K562 (cell line): Measurements from ENCODE around the gene PDCD5. TPM values are rescaled to one million over a fixed set of nuclear protein-coding genes. Genes with fewer than 3 reads are reported as not detected.

Source experiments
- ATF1 ChIP-seq, 2 experiments: fragments of 450-650 bp in 1 of 2; IDR thresholded peaks; 2 replicates each; pipeline ENCODE4 v1.6.1; 2016; ENCODE audit warnings: missing compliant biosample characterization in 1 of 2, missing genetic modification characterization in 1 of 2
- BRD9 ChIP-seq: fragments of 450-650 bp; IDR thresholded peaks from 2 replicates; pipeline ENCODE4 v1.6.1; 2018; ENCODE audit warnings: low read depth; ENCODE audit not compliant: partially characterized antibody
- FOXK2 ChIP-seq, 2 experiments: fragments of 450-650 bp; IDR thresholded peaks in 1 of 2; conservative IDR thresholded peaks in 1 of 2; 2 replicates each; pipeline ENCODE4 v1.6.1; 2016; ENCODE audit warnings: low read depth in 2 of 2, mild to moderate bottlenecking in 1 of 2
- LARP7 ChIP-seq: fragments of 450-650 bp; IDR thresholded peaks from 2 replicates; pipeline ENCODE4 v1.6.1; 2016
- PYGO2 ChIP-seq: fragments of 450-650 bp; IDR thresholded peaks from 2 replicates; pipeline ENCODE4 v1.6.1; 2016; ENCODE audit warnings: mild to moderate bottlenecking, missing genetic modification characterization, moderate library complexity, missing compliant biosample characterization
- RBM34 ChIP-seq: fragments of 200-400 bp; formaldehyde crosslinking; IDR thresholded peaks from 2 replicates; pipeline ENCODE4 v1.6.1; 2018; ENCODE audit warnings: low read length, borderline replicate concordance; ENCODE audit not compliant: insufficient read depth
- SOX6 ChIP-seq: fragments of 450-650 bp; IDR thresholded peaks from 2 replicates; pipeline ENCODE4 v1.6.1; 2014; ENCODE audit warnings: mild to moderate bottlenecking
- TCFL5 ChIP-seq: fragments of 250-450 bp; sonication (Bioruptor Pico); conservative IDR thresholded peaks from 2 replicates; pipeline ENCODE4 v1.6.1; 2021; ENCODE audit warnings: mild to moderate bottlenecking, moderate library complexity, matching md5 sums
- ZFP1 ChIP-seq: fragments of 450-650 bp; formaldehyde crosslinking; IDR thresholded peaks from 2 replicates; pipeline ENCODE4 v1.4.0; 2020; ENCODE audit warnings: mild to moderate bottlenecking, mixed read lengths
- ZKSCAN1 ChIP-seq: fragments of 150-350 bp; IDR thresholded peaks from 2 replicates; pipeline ENCODE4 v1.6.1; 2016; ENCODE audit warnings: low read depth, low read length
- ZNF311 ChIP-seq: fragments of 250-450 bp; sonication (Bioruptor Pico); IDR thresholded peaks from 2 replicates; pipeline ENCODE4 v1.4.0; 2020; ENCODE audit warnings: mild to moderate bottlenecking, moderate library complexity
- ZZZ3 ChIP-seq: fragments of 450-650 bp; IDR thresholded peaks from 2 replicates; pipeline ENCODE4 v1.6.1; 2016; ENCODE audit warnings: antibody characterized with exemption, mild to moderate bottlenecking, moderate library complexity
- polyA plus RNA-seq, 8 experiments: library from polyadenylated mRNA; depleted of rRNA in 4 of 8; stranded (reverse) in 5 of 8; unstranded in 3 of 8; fragments of >200 nt; fragmentation: Nextera tagmentation in 2 of 8; fragmentation: Illumina TruSeq in 1 of 8; extraction: Ambion mirVana in 2 of 8; extraction: Trizol in 1 of 8; gene quantifications; 2 replicates each; pipeline versions ENCODE4 v1.2.1 to v1.2.3, GENCODE V29; 2011 to 2014; ENCODE audit warnings: inconsistent platforms in 1 of 8, missing spikeins in 1 of 8
- total RNA-seq, 7 experiments: library from RNA; depleted of rRNA in 6 of 7; stranded (reverse); fragments of >200 nt in 6 of 7; fragmentation: Illumina TruSeq in 2 of 7; extraction: Trizol in 2 of 7; gene quantifications; 2 replicates each; pipeline versions ENCODE4 v1.2.1 to v1.2.3, GENCODE V29; 2011 to 2021; ENCODE audit warnings: low replicate concordance in 1 of 7
- TF ChIP-seq, protein P1 (sequence below): fragments of 250-450 bp; sonication (Bioruptor Pico); IDR thresholded peaks from 2 replicates; pipeline ENCODE4 v1.5.0; 2021
- TF ChIP-seq, protein P2 (sequence below), 2 experiments: fragments of 450-650 bp; formaldehyde crosslinking in 1 of 2; IDR thresholded peaks; 2 replicates each; pipeline versions ENCODE4 v1.4.0 to v1.6.1; 2014 to 2020; ENCODE audit warnings: mild to moderate bottlenecking in 2 of 2, borderline replicate concordance in 1 of 2, low read depth in 1 of 2
- TF ChIP-seq, protein P3 (sequence below): fragments of 450-650 bp; IDR thresholded peaks from 2 replicates; pipeline ENCODE4 v1.6.1; 2016; ENCODE audit warnings: borderline replicate concordance

Gene PDCD5
- total and polyA plus RNA-seq, 9 of the 15 experiments (the other 6 are each of a cell fraction or from before 2014, with no cell fraction given), result 122 to 322 (median 269) TPM

DNA sequence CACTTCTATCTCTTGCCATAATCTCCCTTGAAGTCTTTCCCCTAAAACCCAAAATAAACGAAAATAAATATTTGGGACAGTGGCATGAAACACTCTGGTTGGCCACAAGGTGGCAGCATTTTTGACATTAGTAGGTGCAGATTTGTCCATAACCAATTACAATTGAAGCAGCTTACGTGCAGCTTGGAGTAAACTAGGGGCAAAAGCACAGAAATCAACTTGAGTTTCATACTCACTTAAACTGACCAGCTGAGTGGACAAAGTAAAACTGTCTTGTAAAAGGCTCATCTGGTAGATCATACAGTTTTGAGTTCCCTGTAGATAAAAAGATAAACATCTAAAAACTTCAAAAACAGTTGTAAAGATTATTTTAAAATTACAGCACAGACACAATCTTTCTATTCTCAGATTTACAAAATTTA, 18.8 kb downstream of the PDCD5 start (continued):
- TF ChIP-seq LARP7, result no peak
- TF ChIP-seq SOX6, result 0 out of 2 replicates have a peak, but pooled peaks have one; percentile 23
- no peak for TF ChIP-seq RBM34
- TF ChIP-seq FOXK2 (conservative IDR thresholded peaks at IDR 0.05 in 1 of 2, IDR thresholded peaks at IDR 0.05 in 1 of 2; ENCODE audit: low read depth in 2 of 2), result 0 out of 4 replicates have a peak, but pooled peaks of 1 of the 2 experiments have one; percentile 26
- peak; percentile 36; the same call in 1 of the 2 replicates for TF ChIP-seq ZFP1 (CRISPR knock-in tag)
- TF ChIP-seq, protein P1, sequence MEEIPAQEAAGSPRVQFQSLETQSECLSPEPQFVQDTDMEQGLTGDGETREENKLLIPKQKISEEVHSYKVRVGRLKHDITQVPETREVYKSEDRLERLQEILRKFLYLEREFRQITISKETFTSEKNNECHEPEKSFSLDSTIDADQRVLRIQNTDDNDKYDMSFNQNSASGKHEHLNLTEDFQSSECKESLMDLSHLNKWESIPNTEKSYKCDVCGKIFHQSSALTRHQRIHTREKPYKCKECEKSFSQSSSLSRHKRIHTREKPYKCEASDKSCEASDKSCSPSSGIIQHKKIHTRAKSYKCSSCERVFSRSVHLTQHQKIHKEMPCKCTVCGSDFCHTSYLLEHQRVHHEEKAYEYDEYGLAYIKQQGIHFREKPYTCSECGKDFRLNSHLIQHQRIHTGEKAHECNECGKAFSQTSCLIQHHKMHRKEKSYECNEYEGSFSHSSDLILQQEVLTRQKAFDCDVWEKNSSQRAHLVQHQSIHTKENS (CRISPR knock-in tag), result no peak
- TF ChIP-seq BRD9, result no peak
- no peak for TF ChIP-seq ZNF311 (CRISPR knock-in tag)
- TF ChIP-seq TCFL5 (CRISPR knock-in tag), result no peak
- TF ChIP-seq PYGO2 (tag), result no peak
- TF ChIP-seq, protein P2, sequence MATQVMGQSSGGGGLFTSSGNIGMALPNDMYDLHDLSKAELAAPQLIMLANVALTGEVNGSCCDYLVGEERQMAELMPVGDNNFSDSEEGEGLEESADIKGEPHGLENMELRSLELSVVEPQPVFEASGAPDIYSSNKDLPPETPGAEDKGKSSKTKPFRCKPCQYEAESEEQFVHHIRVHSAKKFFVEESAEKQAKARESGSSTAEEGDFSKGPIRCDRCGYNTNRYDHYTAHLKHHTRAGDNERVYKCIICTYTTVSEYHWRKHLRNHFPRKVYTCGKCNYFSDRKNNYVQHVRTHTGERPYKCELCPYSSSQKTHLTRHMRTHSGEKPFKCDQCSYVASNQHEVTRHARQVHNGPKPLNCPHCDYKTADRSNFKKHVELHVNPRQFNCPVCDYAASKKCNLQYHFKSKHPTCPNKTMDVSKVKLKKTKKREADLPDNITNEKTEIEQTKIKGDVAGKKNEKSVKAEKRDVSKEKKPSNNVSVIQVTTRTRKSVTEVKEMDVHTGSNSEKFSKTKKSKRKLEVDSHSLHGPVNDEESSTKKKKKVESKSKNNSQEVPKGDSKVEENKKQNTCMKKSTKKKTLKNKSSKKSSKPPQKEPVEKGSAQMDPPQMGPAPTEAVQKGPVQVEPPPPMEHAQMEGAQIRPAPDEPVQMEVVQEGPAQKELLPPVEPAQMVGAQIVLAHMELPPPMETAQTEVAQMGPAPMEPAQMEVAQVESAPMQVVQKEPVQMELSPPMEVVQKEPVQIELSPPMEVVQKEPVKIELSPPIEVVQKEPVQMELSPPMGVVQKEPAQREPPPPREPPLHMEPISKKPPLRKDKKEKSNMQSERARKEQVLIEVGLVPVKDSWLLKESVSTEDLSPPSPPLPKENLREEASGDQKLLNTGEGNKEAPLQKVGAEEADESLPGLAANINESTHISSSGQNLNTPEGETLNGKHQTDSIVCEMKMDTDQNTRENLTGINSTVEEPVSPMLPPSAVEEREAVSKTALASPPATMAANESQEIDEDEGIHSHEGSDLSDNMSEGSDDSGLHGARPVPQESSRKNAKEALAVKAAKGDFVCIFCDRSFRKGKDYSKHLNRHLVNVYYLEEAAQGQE (IDR thresholded peaks at IDR 0.05; ENCODE audit: borderline replicate concordance), result peak; percentile 62; the same call in 1 of the 2 replicates
- TF ChIP-seq, protein P2 (CRISPR knock-in tag; IDR thresholded peaks at IDR 0.05; ENCODE audit: low read depth), result no peak
- TF ChIP-seq, protein P3, sequence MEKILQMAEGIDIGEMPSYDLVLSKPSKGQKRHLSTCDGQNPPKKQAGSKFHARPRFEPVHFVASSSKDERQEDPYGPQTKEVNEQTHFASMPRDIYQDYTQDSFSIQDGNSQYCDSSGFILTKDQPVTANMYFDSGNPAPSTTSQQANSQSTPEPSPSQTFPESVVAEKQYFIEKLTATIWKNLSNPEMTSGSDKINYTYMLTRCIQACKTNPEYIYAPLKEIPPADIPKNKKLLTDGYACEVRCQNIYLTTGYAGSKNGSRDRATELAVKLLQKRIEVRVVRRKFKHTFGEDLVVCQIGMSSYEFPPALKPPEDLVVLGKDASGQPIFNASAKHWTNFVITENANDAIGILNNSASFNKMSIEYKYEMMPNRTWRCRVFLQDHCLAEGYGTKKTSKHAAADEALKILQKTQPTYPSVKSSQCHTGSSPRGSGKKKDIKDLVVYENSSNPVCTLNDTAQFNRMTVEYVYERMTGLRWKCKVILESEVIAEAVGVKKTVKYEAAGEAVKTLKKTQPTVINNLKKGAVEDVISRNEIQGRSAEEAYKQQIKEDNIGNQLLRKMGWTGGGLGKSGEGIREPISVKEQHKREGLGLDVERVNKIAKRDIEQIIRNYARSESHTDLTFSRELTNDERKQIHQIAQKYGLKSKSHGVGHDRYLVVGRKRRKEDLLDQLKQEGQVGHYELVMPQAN, result no peak
- TF ChIP-seq ATF1 (CRISPR knock-in tag; IDR thresholded peaks at IDR 0.05), result no peak
- TF ChIP-seq ATF1 (tag; IDR thresholded peaks at IDR 0.05), result no peak
- TF ChIP-seq ZKSCAN1, result peak; percentile 67
- 0 out of 2 replicates have a peak, but pooled peaks have one; percentile 34 for TF ChIP-seq ZZZ3
